Endothelial cell (in vitro differentiated cells): ENCODE data around the gene LRP10. TPM values are rescaled to one million over a fixed set of nuclear protein-coding genes. Genes with fewer than 3 reads are reported as not detected.

Source experiments
- DNase-seq: peaks from one replicate; pipeline ENCODE4 v3.0.0; 2021; ENCODE audit warnings: low spot score
- H3K27ac Mint-ChIP-seq: one replicate; pipeline ENCODE4 v1.8.0; 2021; ENCODE audit warnings: mixed read lengths, inconsistent platforms; ENCODE audit not compliant: unreplicated experiment
- H3K27me3 Mint-ChIP-seq: one replicate; pipeline ENCODE4 v1.8.0; 2021; ENCODE audit warnings: mild to moderate bottlenecking, moderate library complexity, mixed read lengths, inconsistent platforms; ENCODE audit not compliant: unreplicated experiment
- H3K36me3 Mint-ChIP-seq: one replicate; pipeline ENCODE4 v1.8.0; 2021; ENCODE audit warnings: mild to moderate bottlenecking, low read depth, mixed read lengths, inconsistent platforms; ENCODE audit not compliant: unreplicated experiment
- H3K4me1 Mint-ChIP-seq: one replicate; pipeline ENCODE4 v1.8.0; 2021; ENCODE audit warnings: mild to moderate bottlenecking, mixed read lengths, inconsistent platforms; ENCODE audit not compliant: unreplicated experiment
- H3K4me3 Mint-ChIP-seq: one replicate; pipeline ENCODE4 v1.8.0; 2021; ENCODE audit warnings: mild to moderate bottlenecking, mixed read lengths, inconsistent platforms; ENCODE audit not compliant: unreplicated experiment
- H3K9me3 Mint-ChIP-seq: one replicate; pipeline ENCODE4 v1.8.0; 2021; ENCODE audit warnings: mixed read lengths, inconsistent platforms; ENCODE audit not compliant: unreplicated experiment
- CTCF ChIP-seq: fragments of 200-600 bp; sonication (generic); IDR thresholded peaks from one replicate; pipeline ENCODE4 v1.5.0; 2021; ENCODE audit warnings: antibody characterized with exemption; ENCODE audit not compliant: unreplicated experiment
- total RNA-seq: library from RNA; stranded (reverse); fragmentation: NEBNext Ultra II Directional; extraction: Animal tissue kit (Norgen Biotek cat#: 25700); gene quantifications from one replicate; pipeline ENCODE4 v1.2.1, GENCODE V29; 2021; ENCODE audit not compliant: unreplicated experiment

LRP10 gene
- total RNA-seq, 1 donor from 2014 or later: 105 TPM

GRCh38 chr14:22837114-22837749 lies 34.3 kb upstream of the LRP10 start:
- Mint-ChIP-seq H3K36me3 (peaks cover 23% of the 10 kb centered on the region), H3K4me3 (peak overlapping the region; percentile 100), H3K27me3 (peaks cover 19% of the 10 kb centered on the region), H3K4me1 (peaks cover 63% of the 10 kb centered on the region), H3K27ac (peak overlapping the region; percentile 96), H3K9me3 (no peaks in the 10 kb centered on the region)
- TF ChIP-seq CTCF: no peak
- DNase-seq: no peak

- Mint-ChIP-seq H3K4me1 (peaks cover 70% of the 10 kb centered on the region), H3K9me3 (no peaks in the 10 kb centered on the region), H3K27me3 (peaks cover 19% of the 10 kb centered on the region), H3K27ac (peak overlapping the region; percentile 84), H3K4me3 (peak overlapping the region; percentile 100), H3K36me3 (peaks cover 30% of the 10 kb centered on the region)
- no peak for DNase-seq
- TF ChIP-seq CTCF: no peak
Measured at GRCh38 chr14:22837750-22838538, 33.6 kb upstream of the LRP10 start.

DNA sequence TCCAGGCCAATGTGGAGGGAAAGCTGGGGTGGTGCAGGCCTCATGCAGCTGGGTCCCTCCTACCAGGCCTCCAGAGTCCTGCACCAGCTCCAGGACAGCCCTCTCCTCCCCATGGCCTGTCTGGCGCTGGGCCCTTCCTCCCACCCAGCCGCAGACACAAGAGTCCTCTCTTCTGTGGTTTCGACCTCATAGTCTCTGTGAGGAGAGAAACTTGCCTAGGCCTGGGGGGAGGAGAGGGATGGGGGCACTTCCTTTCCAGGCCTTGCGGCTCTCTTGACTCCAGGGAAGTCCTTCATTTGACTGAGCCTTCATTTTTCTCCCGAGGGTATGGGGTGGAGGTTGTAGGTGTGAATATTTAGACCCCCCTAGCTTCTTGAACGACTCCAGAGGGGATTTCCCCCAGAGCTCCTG lies 32.9 kb upstream of the LRP10 start:
- H3K36me3 Mint-ChIP-seq: peaks cover 37% of the 10 kb centered on the region
- H3K4me1 Mint-ChIP-seq: peaks cover 74% of the 10 kb centered on the region
- no peak for DNase-seq
- H3K9me3 Mint-ChIP-seq: no peaks in the 10 kb centered on the region
- peak overlapping the region; percentile 100 for H3K4me3 Mint-ChIP-seq
- no peak for TF ChIP-seq CTCF
- peaks cover 19% of the 10 kb centered on the region for H3K27me3 Mint-ChIP-seq
- peak overlapping the region; percentile 94 for H3K27ac Mint-ChIP-seq

GRCh38 chr14:22839159-22839779 lies 32.3 kb upstream of the LRP10 start:
- H3K27ac Mint-ChIP-seq: peak overlapping the region; percentile 94
- H3K27me3 Mint-ChIP-seq: peaks cover 18% of the 10 kb centered on the region
- H3K4me1 Mint-ChIP-seq: peaks cover 68% of the 10 kb centered on the region
- peaks cover 41% of the 10 kb centered on the region for H3K36me3 Mint-ChIP-seq
- no peak for DNase-seq
- H3K9me3 Mint-ChIP-seq: no peaks in the 10 kb centered on the region
- H3K4me3 Mint-ChIP-seq: peak overlapping the region; percentile 100
- TF ChIP-seq CTCF: no peak
